DMS 273 treated with DMSO at 0.1 percent for 48 hours (cell line): ENCODE data around the gene PATE1.

Experiments used
- DNase-seq: peaks from one replicate; lab custom pipeline; 2025; lab: John Stamatoyannopoulos, UW

Gene PATE1

GRCh38 chr11:125790825-125791224, 44.7 kb downstream of the PATE1 start:
- DNase-seq = no peak

- no peak for DNase-seq
Observed at GRCh38 chr11:125797641-125798040, 51.6 kb downstream of the PATE1 start.
